ENCODE measurements around the gene IER5L. TPM values are rescaled to one million over a fixed set of nuclear protein-coding genes. Genes with fewer than 3 reads are reported as not detected.
A peak's percentile ranks its signal among the peaks of the same experiment; 100 is the strongest.

IER5L gene
- total RNA-seq, 4 donors from 2014 or later = 1.8 to 31.0 (median 14.5) TPM

DNA sequence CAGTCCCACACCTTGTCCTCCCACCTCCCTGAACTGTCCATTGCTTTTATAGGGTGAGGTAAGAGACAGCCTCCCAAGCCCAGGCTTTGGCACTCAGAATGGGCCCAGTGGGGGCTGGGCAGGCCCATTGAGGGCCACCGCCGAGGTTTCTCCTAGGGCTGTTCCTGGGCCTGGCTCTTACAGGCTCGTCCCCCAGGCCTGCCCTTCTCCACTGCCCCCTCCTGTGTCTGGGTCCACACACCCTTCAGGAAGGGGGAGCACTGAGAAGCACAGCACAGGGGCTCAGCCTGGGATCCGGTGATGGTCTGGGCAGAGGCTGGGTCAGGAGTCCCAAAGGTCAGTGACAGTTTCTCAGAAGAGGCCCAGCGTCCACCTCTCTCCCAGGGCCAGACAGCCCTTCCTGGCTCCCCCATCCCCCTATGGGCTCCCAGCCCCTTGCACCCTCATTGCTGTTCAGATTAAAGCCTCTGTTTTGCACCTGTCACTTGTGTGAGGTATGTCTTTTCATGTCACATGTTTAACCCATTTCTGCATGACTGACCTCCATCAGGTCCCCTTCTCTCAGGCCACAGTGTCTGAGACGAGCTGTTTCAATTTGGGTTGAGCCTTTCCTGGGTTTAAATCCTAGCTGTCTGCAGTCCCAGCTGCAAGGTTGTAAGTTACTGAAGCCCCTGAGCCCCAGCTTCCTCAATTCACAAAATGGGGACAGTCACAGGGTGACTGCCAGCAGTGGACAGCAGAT is 29.4 kb downstream of the IER5L start:
- intact Hi-C loops (cut with DNase I; ENCODE audit: low total_unique reads) = loop anchor here (10.0 kb wide), 1 partner anchor 346 kb away; no protein-coding TSS in a partner anchor
- Histone ChIP-seq H3K36me3 (no peaks in the 10 kb centered on the region), H3K4me3 (no peak overlapping the region), H3K9me3 (no peaks in the 10 kb centered on the region), H3K27ac (peak overlapping the region; percentile 99 to 100), H3K27me3 (no peaks in the 10 kb centered on the region), H3K4me1 (peaks cover 25 to 31% of the 10 kb centered on the region in 2 donors)
- no peak for TF ChIP-seq POLR2A (IDR thresholded peaks at IDR 0.05)
- TF ChIP-seq, protein P1, sequence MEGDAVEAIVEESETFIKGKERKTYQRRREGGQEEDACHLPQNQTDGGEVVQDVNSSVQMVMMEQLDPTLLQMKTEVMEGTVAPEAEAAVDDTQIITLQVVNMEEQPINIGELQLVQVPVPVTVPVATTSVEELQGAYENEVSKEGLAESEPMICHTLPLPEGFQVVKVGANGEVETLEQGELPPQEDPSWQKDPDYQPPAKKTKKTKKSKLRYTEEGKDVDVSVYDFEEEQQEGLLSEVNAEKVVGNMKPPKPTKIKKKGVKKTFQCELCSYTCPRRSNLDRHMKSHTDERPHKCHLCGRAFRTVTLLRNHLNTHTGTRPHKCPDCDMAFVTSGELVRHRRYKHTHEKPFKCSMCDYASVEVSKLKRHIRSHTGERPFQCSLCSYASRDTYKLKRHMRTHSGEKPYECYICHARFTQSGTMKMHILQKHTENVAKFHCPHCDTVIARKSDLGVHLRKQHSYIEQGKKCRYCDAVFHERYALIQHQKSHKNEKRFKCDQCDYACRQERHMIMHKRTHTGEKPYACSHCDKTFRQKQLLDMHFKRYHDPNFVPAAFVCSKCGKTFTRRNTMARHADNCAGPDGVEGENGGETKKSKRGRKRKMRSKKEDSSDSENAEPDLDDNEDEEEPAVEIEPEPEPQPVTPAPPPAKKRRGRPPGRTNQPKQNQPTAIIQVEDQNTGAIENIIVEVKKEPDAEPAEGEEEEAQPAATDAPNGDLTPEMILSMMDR (IDR thresholded peaks at IDR 0.05) = no peak
- no peak for DNase-seq

DNA sequence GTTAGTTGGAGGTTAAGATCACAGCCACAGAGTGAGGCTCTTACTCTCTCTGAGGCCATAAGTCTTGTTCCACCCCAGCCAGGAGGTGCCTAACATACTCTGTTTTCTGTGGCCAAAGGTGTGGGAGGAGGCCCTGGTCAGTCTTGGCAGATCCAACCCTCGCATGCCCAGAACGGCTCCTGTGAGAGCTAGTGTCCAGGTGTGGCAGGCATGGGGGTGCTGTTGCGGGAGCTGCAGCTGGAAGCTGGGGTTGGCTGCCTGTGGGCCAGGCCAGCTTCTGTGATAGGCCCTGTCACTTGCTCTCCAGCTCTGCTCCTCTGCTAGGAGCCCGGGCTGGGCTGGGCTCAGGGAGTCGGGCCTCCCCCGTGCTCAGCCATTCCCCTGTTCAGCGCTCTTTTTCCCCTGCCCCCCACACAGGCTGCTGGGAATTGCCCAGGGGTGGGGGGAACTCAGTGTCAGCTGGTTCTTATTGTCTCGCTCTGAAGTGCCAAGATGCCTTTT is 31.6 kb downstream of the IER5L start:
- intact Hi-C loops (cut with DNase I; ENCODE audit: low total_unique reads) = loop anchor here (10.0 kb wide), 1 partner anchor 348 kb away; no protein-coding TSS in a partner anchor

GRCh38 chr9:129145841-129146292 is 32.2 kb downstream of the IER5L start:
- Histone ChIP-seq H3K4me3 (no peak overlapping the region), H3K9me3 (no peaks in the 10 kb centered on the region), H3K27ac (peak overlapping the region; percentile 99 to 100), H3K4me1 (peaks cover 40 to 56% of the 10 kb centered on the region in 2 donors), H3K36me3 (no peaks in the 10 kb centered on the region), H3K27me3 (no peaks in the 10 kb centered on the region)
- intact Hi-C loops (cut with DNase I; ENCODE audit: low total_unique reads) = loop anchor here (10.0 kb wide), 1 partner anchor 349 kb away; no protein-coding TSS in a partner anchor
- DNase-seq = peak; percentile 85 to 87
- TF ChIP-seq, protein P1 (IDR thresholded peaks at IDR 0.05) = no peak
- peak in 1 of 2 donors; percentile 41 for TF ChIP-seq POLR2A (IDR thresholded peaks at IDR 0.05)

More for the DNA sequence above, 31.6 kb downstream of the IER5L start:
- Histone ChIP-seq H3K4me1 (peaks cover 37 to 50% of the 10 kb centered on the region in 2 donors), H3K9me3 (no peaks in the 10 kb centered on the region), H3K27ac (peak overlapping the region; percentile 99 to 100), H3K4me3 (no peak overlapping the region), H3K27me3 (no peaks in the 10 kb centered on the region), H3K36me3 (no peaks in the 10 kb centered on the region)
- TF ChIP-seq, protein P1 (IDR thresholded peaks at IDR 0.05) = no peak
- no peak for TF ChIP-seq POLR2A (IDR thresholded peaks at IDR 0.05)
- DNase-seq = peak; percentile 63 to 76

- intact Hi-C loops (cut with DNase I; ENCODE audit: low total_unique reads) = loop anchor here (10.0 kb wide), 1 partner anchor 349 kb away; no protein-coding TSS in a partner anchor
- H3K4me1 ChIP-seq = peaks cover 40 to 56% of the 10 kb centered on the region in 2 donors
- no peak for DNase-seq
- H3K9me3 ChIP-seq = no peaks in the 10 kb centered on the region
- H3K4me3 ChIP-seq = no peak overlapping the region
- H3K27me3 ChIP-seq = no peaks in the 10 kb centered on the region
- no peaks in the 10 kb centered on the region for H3K36me3 ChIP-seq
- H3K27ac ChIP-seq = peak overlapping the region; percentile 99 to 100
- TF ChIP-seq, protein P1 (IDR thresholded peaks at IDR 0.05) = no peak
- no peak for TF ChIP-seq POLR2A (IDR thresholded peaks at IDR 0.05)
These were observed 32.7 kb downstream of the IER5L start for GRCh38 chr9:129145316-129145715.
